Neural progenitor cell (in vitro differentiated cells): ENCODE measurements around the gene FTH1. TPM values are rescaled to one million over a fixed set of nuclear protein-coding genes. Genes with fewer than 3 reads are reported as not detected.

Source experiments
- DNase-seq: peaks from one replicate; pipeline ENCODE4 v3.0.0-alpha.2; 2016; ENCODE audit warnings: low spot score
- H2AFZ ChIP-seq: fragments of 200-600 bp; sonication (generic); replicated peaks from 2 replicates; pipeline ENCODE4 v1.6.1; 2016; ENCODE audit warnings: antibody characterized with exemption
- H3F3A ChIP-seq: fragments of 200-600 bp; sonication (generic); 2 replicates; pipeline ENCODE4 v1.6.1; 2016; ENCODE audit warnings: antibody characterized with exemption, low read depth
- H3K27ac ChIP-seq: fragments of 200-600 bp; sonication (generic); 2 replicates; pipeline ENCODE4 v1.5.1; 2016; ENCODE audit warnings: mild to moderate bottlenecking
- H3K27me3 ChIP-seq: fragments of 200-600 bp; sonication (generic); 2 replicates; pipeline ENCODE4 v1.6.1; 2016; ENCODE audit warnings: mild to moderate bottlenecking, moderate library complexity
- H3K36me3 ChIP-seq: fragments of 200-600 bp; sonication (generic); 2 replicates; pipeline ENCODE4 v1.5.1; 2016
- H3K4me1 ChIP-seq: fragments of 200-600 bp; sonication (generic); 2 replicates; pipeline ENCODE4 v1.6.1; 2016; ENCODE audit warnings: mixed run types
- H3K4me2 ChIP-seq: fragments of 200-600 bp; sonication (generic); 2 replicates; pipeline ENCODE4 v1.6.1; 2016
- H3K4me3 ChIP-seq: fragments of 200-600 bp; sonication (generic); 2 replicates; pipeline ENCODE4 v1.5.1; 2016
- H3K79me2 ChIP-seq: fragments of 200-600 bp; sonication (generic); 2 replicates; pipeline ENCODE4 v1.6.1; 2016; ENCODE audit warnings: low read depth
- H3K9ac ChIP-seq: fragments of 200-600 bp; sonication (generic); 2 replicates; pipeline ENCODE4 v1.6.1; 2016
- H3K9me3 ChIP-seq: fragments of 200-600 bp; sonication (generic); 2 replicates; pipeline ENCODE4 v1.5.1; 2016; ENCODE audit warnings: low read depth
- H4K20me1 ChIP-seq: fragments of 200-600 bp; sonication (generic); 2 replicates; pipeline ENCODE4 v1.6.1; 2016; ENCODE audit warnings: low read depth
- H3K27ac Mint-ChIP-seq: 3 replicates; pipeline ENCODE4 v1.8.0; 2021; ENCODE audit warnings: mixed read lengths
- H3K27me3 Mint-ChIP-seq: 2 replicates; pipeline ENCODE4 v1.8.0; 2022; ENCODE audit warnings: low read depth, mild to moderate bottlenecking, inconsistent platforms, moderate library complexity, mixed read lengths; ENCODE audit not compliant: insufficient read depth
- H3K36me3 Mint-ChIP-seq: 3 replicates; pipeline ENCODE4 v1.8.0; 2021; ENCODE audit warnings: mixed read lengths
- H3K4me1 Mint-ChIP-seq: 3 replicates; pipeline ENCODE4 v1.8.0; 2021; ENCODE audit warnings: mixed read lengths
- H3K4me3 Mint-ChIP-seq: 3 replicates; pipeline ENCODE4 v1.8.0; 2021; ENCODE audit warnings: mild to moderate bottlenecking, moderate library complexity, mixed read lengths
- H3K9me3 Mint-ChIP-seq: 3 replicates; pipeline ENCODE4 v1.8.0; 2020; ENCODE audit warnings: mixed read lengths
- CTCF ChIP-seq: fragments of 200-600 bp; sonication (generic); IDR thresholded peaks from 2 replicates; pipeline ENCODE4 v1.5.1; 2017; ENCODE audit warnings: antibody characterized with exemption, mild to moderate bottlenecking
- EZH2 ChIP-seq: fragments of 200-600 bp; sonication (generic); IDR thresholded peaks from 2 replicates; pipeline ENCODE4 v1.6.1; 2017; ENCODE audit warnings: antibody characterized with exemption, mild to moderate bottlenecking, moderate library complexity
- EZH2phosphoT487 ChIP-seq: fragments of 200-600 bp; sonication (generic); IDR thresholded peaks from 2 replicates; pipeline ENCODE4 v1.6.1; 2017; ENCODE audit warnings: antibody characterized with exemption
- total RNA-seq: library from RNA; depleted of rRNA; stranded (reverse); fragments of >200 nt; gene quantifications from 2 replicates; pipeline ENCODE4 v1.2.3, GENCODE V29; 2015; ENCODE audit warnings: low replicate concordance

The FTH1 gene
- total RNA-seq, 1 donor from 2014 or later: 846 TPM

DNA sequence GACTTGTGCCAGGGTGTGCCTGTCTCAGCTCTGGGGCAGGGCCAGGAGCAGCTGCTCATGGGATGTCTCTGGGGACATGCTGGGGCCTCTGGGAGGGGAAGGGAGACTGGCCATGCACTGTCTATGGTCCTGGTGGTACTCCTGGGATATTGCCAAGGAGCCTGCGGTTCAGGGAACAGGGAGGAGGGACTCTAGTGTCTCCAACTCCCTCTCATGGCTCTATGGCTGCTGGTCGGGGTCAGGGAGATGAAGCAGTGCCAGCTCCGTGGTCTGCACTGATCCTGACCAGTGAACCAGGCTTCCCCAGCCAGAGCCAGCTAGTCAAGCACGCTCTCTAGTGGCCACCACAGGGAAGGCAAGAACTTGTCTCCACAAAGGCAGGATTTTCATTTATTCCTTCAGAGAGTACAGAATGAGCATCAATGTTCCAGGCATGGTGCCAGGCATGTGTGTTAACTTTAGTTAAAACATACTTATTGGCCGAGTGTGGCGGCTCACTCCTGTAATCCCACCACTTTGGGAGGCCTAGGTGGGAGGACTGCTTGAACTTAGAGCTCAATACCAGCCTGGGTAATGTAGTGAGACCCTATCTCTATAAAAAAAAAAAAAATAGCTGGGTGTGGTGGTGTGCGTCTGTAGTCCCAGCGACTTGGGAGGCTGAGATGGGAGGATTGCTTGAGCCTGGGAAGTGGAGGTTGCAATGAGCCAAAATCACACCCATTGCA lies 19.8 kb downstream of the FTH1 start:
- no peak overlapping the region for H3K27ac ChIP-seq
- TF ChIP-seq EZH2phosphoT487: no peak
- peak; percentile 97 for TF ChIP-seq CTCF
- no peak for TF ChIP-seq EZH2
- no peak overlapping the region for H3K4me2 ChIP-seq
- no peaks in the 10 kb centered on the region for H4K20me1 ChIP-seq
- H3K4me3 ChIP-seq: no peak overlapping the region
- H3K9me3 Mint-ChIP-seq: no peaks in the 10 kb centered on the region
- no peaks in the 10 kb centered on the region for H3K4me1 ChIP-seq
- no peaks in the 10 kb centered on the region for H3K36me3 ChIP-seq
- H3K4me1 Mint-ChIP-seq: peaks cover 16% of the 10 kb centered on the region
- no peak overlapping the region for H3K27ac Mint-ChIP-seq
- H2AFZ ChIP-seq: no peak overlapping the region
- H3K4me3 Mint-ChIP-seq: no peak overlapping the region
- no peak overlapping the region for H3K9ac ChIP-seq
- H3K79me2 ChIP-seq: no peaks in the 10 kb centered on the region
- peak; percentile 88 for DNase-seq
- no peaks in the 10 kb centered on the region for H3F3A ChIP-seq
- H3K9me3 ChIP-seq: no peaks in the 10 kb centered on the region
- H3K27me3 Mint-ChIP-seq: peaks cover 14% of the 10 kb centered on the region
- no peaks in the 10 kb centered on the region for H3K36me3 Mint-ChIP-seq
- no peaks in the 10 kb centered on the region for H3K27me3 ChIP-seq

- Histone ChIP-seq H3K9ac (no peak overlapping the region), H3K9me3 (no peaks in the 10 kb centered on the region), H3K4me3 (no peak overlapping the region), H3K4me2 (no peak overlapping the region), H3K27ac (no peak overlapping the region), H3K36me3 (no peaks in the 10 kb centered on the region), H2AFZ (no peak overlapping the region), H3K27me3 (no peaks in the 10 kb centered on the region), H3K79me2 (no peaks in the 10 kb centered on the region), H4K20me1 (no peaks in the 10 kb centered on the region), H3F3A (no peaks in the 10 kb centered on the region), H3K4me1 (no peaks in the 10 kb centered on the region)
- H3K4me1 Mint-ChIP-seq: peaks cover 16% of the 10 kb centered on the region
- no peak overlapping the region for H3K27ac Mint-ChIP-seq
- H3K27me3 Mint-ChIP-seq: peaks cover 14% of the 10 kb centered on the region
- TF ChIP-seq EZH2 (no peak), EZH2phosphoT487 (no peak), CTCF (no peak)
- no peak for DNase-seq
- no peaks in the 10 kb centered on the region for H3K9me3 Mint-ChIP-seq
- no peaks in the 10 kb centered on the region for H3K36me3 Mint-ChIP-seq
- no peak overlapping the region for H3K4me3 Mint-ChIP-seq
Measured at GRCh38 chr11:61946894-61947293, 20.5 kb downstream of the FTH1 start.

GRCh38 chr11:61945191-61945590 lies 22.2 kb downstream of the FTH1 start:
- no peak overlapping the region for H3K4me2 ChIP-seq
- no peaks in the 10 kb centered on the region for H3K36me3 Mint-ChIP-seq
- no peaks in the 10 kb centered on the region for H3K79me2 ChIP-seq
- no peak overlapping the region for H3K4me3 Mint-ChIP-seq
- no peak for DNase-seq
- no peaks in the 10 kb centered on the region for H3K9me3 Mint-ChIP-seq
- no peak overlapping the region for H3K4me3 ChIP-seq
- no peak for TF ChIP-seq EZH2
- no peak for TF ChIP-seq EZH2phosphoT487
- no peak for TF ChIP-seq CTCF
- H3K9me3 ChIP-seq: no peaks in the 10 kb centered on the region
- H3F3A ChIP-seq: no peaks in the 10 kb centered on the region
- no peak overlapping the region for H3K27ac ChIP-seq
- H3K36me3 ChIP-seq: no peaks in the 10 kb centered on the region
- H3K9ac ChIP-seq: no peak overlapping the region
- peaks cover 16% of the 10 kb centered on the region for H3K4me1 Mint-ChIP-seq
- H3K27me3 Mint-ChIP-seq: peaks cover 13% of the 10 kb centered on the region
- no peak overlapping the region for H3K27ac Mint-ChIP-seq
- H3K4me1 ChIP-seq: no peaks in the 10 kb centered on the region
- H2AFZ ChIP-seq: no peak overlapping the region
- no peaks in the 10 kb centered on the region for H4K20me1 ChIP-seq
- H3K27me3 ChIP-seq: no peaks in the 10 kb centered on the region
